ENCODE measurements around the gene MIA2. TPM values are rescaled to one million over a fixed set of nuclear protein-coding genes. Genes with fewer than 3 reads are reported as not detected.

The MIA2 gene
- total and polyA plus RNA-seq, 2 experiments from 2014 or later: 9.5 to 10.9 TPM

DNA sequence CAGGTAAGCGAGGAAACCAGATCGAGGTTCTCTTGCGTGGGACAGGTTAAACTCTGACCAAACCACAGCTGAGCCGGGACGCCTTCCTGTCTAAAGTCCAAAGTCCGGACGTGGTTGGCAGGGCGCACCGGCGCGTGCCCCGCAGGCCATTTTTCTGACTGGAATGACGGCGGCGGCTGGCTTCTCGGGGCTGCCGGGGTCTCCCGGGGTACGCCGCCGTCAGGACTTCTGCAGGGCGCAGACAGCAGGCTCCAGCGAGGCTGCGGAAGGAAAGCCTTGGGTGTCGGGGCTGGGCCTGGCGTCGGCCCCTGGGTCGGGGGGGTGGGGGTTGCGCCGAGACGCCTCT, 32.8 kb downstream of the MIA2 start:
- Histone ChIP-seq H3K4me1 (ENCODE audit: insufficient read depth) (peaks cover 13% of the 10 kb centered on the region), H3K79me2 (replicated peaks; ENCODE audit: insufficient read depth) (peaks cover 36% of the 10 kb centered on the region), H3K27ac (ENCODE audit: low read depth) (peak overlapping the region; percentile 85; the same call in 1 of the 2 replicates), H3K4me3 (peak overlapping the region; percentile 68), H2AFZ (peak overlapping the region; percentile 95), H3K36me3 (ENCODE audit: insufficient read depth) (no peaks in the 10 kb centered on the region), H4K20me1 (replicated peaks; ENCODE audit: insufficient read depth) (no peaks in the 10 kb centered on the region), H3K27me3 (ENCODE audit: insufficient read depth) (peaks cover 12% of the 10 kb centered on the region; the same call in 1 of the 2 replicates), H3F3A (replicated peaks; ENCODE audit: low read depth) (no peaks in the 10 kb centered on the region; the same call in 1 of the 2 replicates), H3K4me2 (peak overlapping the region; percentile 90), H3K9me2 (ENCODE audit: insufficient read depth) (no peaks in the 10 kb centered on the region)
- TF ChIP-seq ZNF114 (CRISPR knock-in tag; IDR thresholded peaks at IDR 0.05): no peak
- TF ChIP-seq ZNF331 (CRISPR knock-in tag; IDR thresholded peaks at IDR 0.05; ENCODE audit: low read depth): no peak
- no peak for TF ChIP-seq EZH2 (IDR thresholded peaks at IDR 0.05; ENCODE audit: low read depth, unreplicated experiment)
- TF ChIP-seq, protein P1, sequence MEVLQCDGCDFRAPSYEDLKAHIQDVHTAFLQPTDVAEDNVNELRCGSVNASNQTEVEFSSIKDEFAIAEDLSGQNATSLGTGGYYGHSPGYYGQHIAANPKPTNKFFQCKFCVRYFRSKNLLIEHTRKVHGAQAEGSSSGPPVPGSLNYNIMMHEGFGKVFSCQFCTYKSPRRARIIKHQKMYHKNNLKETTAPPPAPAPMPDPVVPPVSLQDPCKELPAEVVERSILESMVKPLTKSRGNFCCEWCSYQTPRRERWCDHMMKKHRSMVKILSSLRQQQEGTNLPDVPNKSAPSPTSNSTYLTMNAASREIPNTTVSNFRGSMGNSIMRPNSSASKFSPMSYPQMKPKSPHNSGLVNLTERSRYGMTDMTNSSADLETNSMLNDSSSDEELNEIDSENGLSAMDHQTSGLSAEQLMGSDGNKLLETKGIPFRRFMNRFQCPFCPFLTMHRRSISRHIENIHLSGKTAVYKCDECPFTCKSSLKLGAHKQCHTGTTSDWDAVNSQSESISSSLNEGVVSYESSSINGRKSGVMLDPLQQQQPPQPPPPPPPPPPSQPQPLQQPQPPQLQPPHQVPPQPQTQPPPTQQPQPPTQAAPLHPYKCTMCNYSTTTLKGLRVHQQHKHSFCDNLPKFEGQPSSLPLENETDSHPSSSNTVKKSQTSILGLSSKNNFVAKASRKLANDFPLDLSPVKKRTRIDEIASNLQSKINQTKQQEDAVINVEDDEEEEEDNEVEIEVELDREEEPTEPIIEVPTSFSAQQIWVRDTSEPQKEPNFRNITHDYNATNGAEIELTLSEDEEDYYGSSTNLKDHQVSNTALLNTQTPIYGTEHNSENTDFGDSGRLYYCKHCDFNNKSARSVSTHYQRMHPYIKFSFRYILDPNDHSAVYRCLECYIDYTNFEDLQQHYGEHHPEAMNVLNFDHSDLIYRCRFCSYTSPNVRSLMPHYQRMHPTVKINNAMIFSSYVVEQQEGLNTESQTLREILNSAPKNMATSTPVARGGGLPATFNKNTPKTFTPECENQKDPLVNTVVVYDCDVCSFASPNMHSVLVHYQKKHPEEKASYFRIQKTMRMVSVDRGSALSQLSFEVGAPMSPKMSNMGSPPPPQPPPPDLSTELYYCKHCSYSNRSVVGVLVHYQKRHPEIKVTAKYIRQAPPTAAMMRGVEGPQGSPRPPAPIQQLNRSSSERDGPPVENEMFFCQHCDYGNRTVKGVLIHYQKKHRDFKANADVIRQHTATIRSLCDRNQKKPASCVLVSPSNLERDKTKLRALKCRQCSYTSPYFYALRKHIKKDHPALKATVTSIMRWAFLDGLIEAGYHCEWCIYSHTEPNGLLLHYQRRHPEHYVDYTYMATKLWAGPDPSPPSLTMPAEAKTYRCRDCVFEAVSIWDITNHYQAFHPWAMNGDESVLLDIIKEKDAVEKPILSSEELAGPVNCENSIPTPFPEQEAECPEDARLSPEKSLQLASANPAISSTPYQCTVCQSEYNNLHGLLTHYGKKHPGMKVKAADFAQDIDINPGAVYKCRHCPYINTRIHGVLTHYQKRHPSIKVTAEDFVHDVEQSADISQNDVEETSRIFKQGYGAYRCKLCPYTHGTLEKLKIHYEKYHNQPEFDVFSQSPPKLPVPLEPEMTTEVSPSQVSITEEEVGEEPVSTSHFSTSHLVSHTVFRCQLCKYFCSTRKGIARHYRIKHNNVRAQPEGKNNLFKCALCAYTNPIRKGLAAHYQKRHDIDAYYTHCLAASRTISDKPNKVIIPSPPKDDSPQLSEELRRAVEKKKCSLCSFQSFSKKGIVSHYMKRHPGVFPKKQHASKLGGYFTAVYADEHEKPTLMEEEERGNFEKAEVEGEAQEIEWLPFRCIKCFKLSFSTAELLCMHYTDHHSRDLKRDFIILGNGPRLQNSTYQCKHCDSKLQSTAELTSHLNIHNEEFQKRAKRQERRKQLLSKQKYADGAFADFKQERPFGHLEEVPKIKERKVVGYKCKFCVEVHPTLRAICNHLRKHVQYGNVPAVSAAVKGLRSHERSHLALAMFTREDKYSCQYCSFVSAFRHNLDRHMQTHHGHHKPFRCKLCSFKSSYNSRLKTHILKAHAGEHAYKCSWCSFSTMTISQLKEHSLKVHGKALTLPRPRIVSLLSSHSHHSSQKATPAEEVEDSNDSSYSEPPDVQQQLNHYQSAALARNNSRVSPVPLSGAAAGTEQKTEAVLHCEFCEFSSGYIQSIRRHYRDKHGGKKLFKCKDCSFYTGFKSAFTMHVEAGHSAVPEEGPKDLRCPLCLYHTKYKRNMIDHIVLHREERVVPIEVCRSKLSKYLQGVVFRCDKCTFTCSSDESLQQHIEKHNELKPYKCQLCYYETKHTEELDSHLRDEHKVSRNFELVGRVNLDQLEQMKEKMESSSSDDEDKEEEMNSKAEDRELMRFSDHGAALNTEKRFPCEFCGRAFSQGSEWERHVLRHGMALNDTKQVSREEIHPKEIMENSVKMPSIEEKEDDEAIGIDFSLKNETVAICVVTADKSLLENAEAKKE (CRISPR knock-in tag; IDR thresholded peaks at IDR 0.05): no peak
- no peak for TF ChIP-seq JUNB (IDR thresholded peaks at IDR 0.05; ENCODE audit: unreplicated experiment)
- no peak for TF ChIP-seq CREB1 (CRISPR knock-in tag; IDR thresholded peaks at IDR 0.05; ENCODE audit: low read depth)
- TF ChIP-seq, protein P2, sequence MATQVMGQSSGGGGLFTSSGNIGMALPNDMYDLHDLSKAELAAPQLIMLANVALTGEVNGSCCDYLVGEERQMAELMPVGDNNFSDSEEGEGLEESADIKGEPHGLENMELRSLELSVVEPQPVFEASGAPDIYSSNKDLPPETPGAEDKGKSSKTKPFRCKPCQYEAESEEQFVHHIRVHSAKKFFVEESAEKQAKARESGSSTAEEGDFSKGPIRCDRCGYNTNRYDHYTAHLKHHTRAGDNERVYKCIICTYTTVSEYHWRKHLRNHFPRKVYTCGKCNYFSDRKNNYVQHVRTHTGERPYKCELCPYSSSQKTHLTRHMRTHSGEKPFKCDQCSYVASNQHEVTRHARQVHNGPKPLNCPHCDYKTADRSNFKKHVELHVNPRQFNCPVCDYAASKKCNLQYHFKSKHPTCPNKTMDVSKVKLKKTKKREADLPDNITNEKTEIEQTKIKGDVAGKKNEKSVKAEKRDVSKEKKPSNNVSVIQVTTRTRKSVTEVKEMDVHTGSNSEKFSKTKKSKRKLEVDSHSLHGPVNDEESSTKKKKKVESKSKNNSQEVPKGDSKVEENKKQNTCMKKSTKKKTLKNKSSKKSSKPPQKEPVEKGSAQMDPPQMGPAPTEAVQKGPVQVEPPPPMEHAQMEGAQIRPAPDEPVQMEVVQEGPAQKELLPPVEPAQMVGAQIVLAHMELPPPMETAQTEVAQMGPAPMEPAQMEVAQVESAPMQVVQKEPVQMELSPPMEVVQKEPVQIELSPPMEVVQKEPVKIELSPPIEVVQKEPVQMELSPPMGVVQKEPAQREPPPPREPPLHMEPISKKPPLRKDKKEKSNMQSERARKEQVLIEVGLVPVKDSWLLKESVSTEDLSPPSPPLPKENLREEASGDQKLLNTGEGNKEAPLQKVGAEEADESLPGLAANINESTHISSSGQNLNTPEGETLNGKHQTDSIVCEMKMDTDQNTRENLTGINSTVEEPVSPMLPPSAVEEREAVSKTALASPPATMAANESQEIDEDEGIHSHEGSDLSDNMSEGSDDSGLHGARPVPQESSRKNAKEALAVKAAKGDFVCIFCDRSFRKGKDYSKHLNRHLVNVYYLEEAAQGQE (IDR thresholded peaks at IDR 0.05; ENCODE audit: unreplicated experiment): no peak
- TF ChIP-seq, protein P3, sequence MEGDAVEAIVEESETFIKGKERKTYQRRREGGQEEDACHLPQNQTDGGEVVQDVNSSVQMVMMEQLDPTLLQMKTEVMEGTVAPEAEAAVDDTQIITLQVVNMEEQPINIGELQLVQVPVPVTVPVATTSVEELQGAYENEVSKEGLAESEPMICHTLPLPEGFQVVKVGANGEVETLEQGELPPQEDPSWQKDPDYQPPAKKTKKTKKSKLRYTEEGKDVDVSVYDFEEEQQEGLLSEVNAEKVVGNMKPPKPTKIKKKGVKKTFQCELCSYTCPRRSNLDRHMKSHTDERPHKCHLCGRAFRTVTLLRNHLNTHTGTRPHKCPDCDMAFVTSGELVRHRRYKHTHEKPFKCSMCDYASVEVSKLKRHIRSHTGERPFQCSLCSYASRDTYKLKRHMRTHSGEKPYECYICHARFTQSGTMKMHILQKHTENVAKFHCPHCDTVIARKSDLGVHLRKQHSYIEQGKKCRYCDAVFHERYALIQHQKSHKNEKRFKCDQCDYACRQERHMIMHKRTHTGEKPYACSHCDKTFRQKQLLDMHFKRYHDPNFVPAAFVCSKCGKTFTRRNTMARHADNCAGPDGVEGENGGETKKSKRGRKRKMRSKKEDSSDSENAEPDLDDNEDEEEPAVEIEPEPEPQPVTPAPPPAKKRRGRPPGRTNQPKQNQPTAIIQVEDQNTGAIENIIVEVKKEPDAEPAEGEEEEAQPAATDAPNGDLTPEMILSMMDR (conservative IDR thresholded peaks at IDR 0.05; ENCODE audit: low read depth in 2 of 2): no peak
- no peak for TF ChIP-seq NANOG (IDR thresholded peaks at IDR 0.05; ENCODE audit: borderline replicate concordance)
- TF ChIP-seq POLR2AphosphoS5 (IDR thresholded peaks at IDR 0.05; ENCODE audit: low read depth): peak; percentile 24; the same call in 1 of the 2 replicates
- TF ChIP-seq, protein P4, sequence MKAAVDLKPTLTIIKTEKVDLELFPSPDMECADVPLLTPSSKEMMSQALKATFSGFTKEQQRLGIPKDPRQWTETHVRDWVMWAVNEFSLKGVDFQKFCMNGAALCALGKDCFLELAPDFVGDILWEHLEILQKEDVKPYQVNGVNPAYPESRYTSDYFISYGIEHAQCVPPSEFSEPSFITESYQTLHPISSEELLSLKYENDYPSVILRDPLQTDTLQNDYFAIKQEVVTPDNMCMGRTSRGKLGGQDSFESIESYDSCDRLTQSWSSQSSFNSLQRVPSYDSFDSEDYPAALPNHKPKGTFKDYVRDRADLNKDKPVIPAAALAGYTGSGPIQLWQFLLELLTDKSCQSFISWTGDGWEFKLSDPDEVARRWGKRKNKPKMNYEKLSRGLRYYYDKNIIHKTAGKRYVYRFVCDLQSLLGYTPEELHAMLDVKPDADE (IDR thresholded peaks at IDR 0.05): 0 out of 2 replicates have a peak, but pooled peaks have one; percentile 31
- peaks cover 19% of the 10 kb centered on the region for H3K4me1 Mint-ChIP-seq
- H3K9me3 Mint-ChIP-seq: peaks cover 19% of the 10 kb centered on the region
- peak overlapping the region; percentile 79; the same call in 1 of the 2 replicates for H3K27ac Mint-ChIP-seq
- peaks cover 12% of the 10 kb centered on the region for H3K36me3 Mint-ChIP-seq (ENCODE audit: low read depth)
- H3K27me3 Mint-ChIP-seq (ENCODE audit: insufficient read depth, low read depth, poor library complexity): peaks cover 3% of the 10 kb centered on the region
- DNase-seq (ENCODE audit: low spot score) (no peak), ATAC-seq (no peak; the same call in 1 of the 3 replicates)
- H3K4me3 Mint-ChIP-seq: peak overlapping the region; percentile 90
